Testis (tissue), 2 donors: Measurements from ENCODE around the gene GRIN1.

Source experiments
- CTCF ChIP-seq, 3 experiments: fragments of 450-650 bp in 2 of 3; fragments of 200-600 bp in 1 of 3; sonication (generic) in 1 of 3; IDR thresholded peaks; one replicate each; pipeline ENCODE4 v1.5.1; 2016 to 2019; ENCODE audit warnings: antibody characterized with exemption in 3 of 3, mild to moderate bottlenecking in 2 of 3, moderate library complexity in 1 of 3
- POLR2A ChIP-seq: fragments of 450-650 bp; IDR thresholded peaks from one replicate; pipeline ENCODE4 v1.6.1; 2017; ENCODE audit warnings: antibody characterized with exemption, mild to moderate bottlenecking, moderate library complexity

GRCh38 chr9:137194388-137194787 lies 55.4 kb downstream of the GRIN1 start:
- TF ChIP-seq CTCF (IDR thresholded peaks at IDR 0.05) (no peak), POLR2A (no peak)
